Measurements from ENCODE around the gene CPNE9.

The CPNE9 gene

DNA sequence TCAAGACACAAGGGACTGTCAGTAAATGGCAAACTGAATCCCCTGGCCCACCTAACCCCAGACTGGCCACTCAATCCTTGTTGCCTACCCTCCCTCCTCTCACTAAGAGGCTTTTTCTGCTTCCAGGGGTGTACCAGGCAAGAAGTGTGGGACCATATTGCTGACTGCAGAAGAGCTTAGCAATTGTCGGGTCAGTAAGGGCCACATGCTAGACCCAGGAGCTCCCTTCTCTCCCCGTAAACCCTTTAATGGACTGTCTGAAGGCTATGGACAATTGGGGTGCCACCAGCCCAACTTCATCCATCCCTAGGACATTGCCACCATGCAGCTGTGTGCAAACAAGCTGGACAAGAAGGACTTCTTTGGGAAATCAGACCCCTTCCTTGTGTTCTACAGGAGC lies 8.8 kb downstream of the CPNE9 start:
- in situ Hi-C loops (cut with HindIII; ENCODE audit: low pct_ligation_motif_present, low sequenced_read_pairs), result no loop called here
- Histone ChIP-seq H3K36me3 (replicated peaks) (no peaks in the 10 kb centered on the region), H3K4me3 (ENCODE audit: low read depth, low read length) (no peak overlapping the region), H3K27ac (no peak overlapping the region), H3K27me3 (replicated peaks) (no peaks in the 10 kb centered on the region)
- DNase-seq, result no peak
- TF ChIP-seq, protein P1, sequence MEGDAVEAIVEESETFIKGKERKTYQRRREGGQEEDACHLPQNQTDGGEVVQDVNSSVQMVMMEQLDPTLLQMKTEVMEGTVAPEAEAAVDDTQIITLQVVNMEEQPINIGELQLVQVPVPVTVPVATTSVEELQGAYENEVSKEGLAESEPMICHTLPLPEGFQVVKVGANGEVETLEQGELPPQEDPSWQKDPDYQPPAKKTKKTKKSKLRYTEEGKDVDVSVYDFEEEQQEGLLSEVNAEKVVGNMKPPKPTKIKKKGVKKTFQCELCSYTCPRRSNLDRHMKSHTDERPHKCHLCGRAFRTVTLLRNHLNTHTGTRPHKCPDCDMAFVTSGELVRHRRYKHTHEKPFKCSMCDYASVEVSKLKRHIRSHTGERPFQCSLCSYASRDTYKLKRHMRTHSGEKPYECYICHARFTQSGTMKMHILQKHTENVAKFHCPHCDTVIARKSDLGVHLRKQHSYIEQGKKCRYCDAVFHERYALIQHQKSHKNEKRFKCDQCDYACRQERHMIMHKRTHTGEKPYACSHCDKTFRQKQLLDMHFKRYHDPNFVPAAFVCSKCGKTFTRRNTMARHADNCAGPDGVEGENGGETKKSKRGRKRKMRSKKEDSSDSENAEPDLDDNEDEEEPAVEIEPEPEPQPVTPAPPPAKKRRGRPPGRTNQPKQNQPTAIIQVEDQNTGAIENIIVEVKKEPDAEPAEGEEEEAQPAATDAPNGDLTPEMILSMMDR (IDR thresholded peaks at IDR 0.05; ENCODE audit: low read depth, low read length, missing control alignments), result no peak

- no peak for DNase-seq
- in situ Hi-C loops (cut with HindIII; ENCODE audit: low pct_ligation_motif_present, low sequenced_read_pairs), result no loop called here
- H3K27ac ChIP-seq, result no peak overlapping the region
- no peak overlapping the region for H3K4me3 ChIP-seq (ENCODE audit: low read depth, low read length)
- H3K36me3 ChIP-seq (replicated peaks), result no peaks in the 10 kb centered on the region
- no peaks in the 10 kb centered on the region for H3K27me3 ChIP-seq (replicated peaks)
- TF ChIP-seq, protein P1 (IDR thresholded peaks at IDR 0.05; ENCODE audit: low read depth, low read length, missing control alignments), result no peak
These were observed 9.5 kb downstream of the CPNE9 start for GRCh38 chr3:9713142-9713541.

GRCh38 chr3:9715136-9715535 lies 11.5 kb downstream of the CPNE9 start:
- H3K27ac ChIP-seq, result no peak overlapping the region
- in situ Hi-C loops (cut with HindIII; ENCODE audit: low pct_ligation_motif_present, low sequenced_read_pairs), result no loop called here
- no peak overlapping the region for H3K4me3 ChIP-seq (ENCODE audit: low read depth, low read length)
- no peaks in the 10 kb centered on the region for H3K27me3 ChIP-seq (replicated peaks)
- TF ChIP-seq, protein P1 (IDR thresholded peaks at IDR 0.05; ENCODE audit: low read depth, low read length, missing control alignments), result no peak
- DNase-seq, result no peak
- no peaks in the 10 kb centered on the region for H3K36me3 ChIP-seq (replicated peaks)

- Histone ChIP-seq H3K36me3 (replicated peaks) (no peaks in the 10 kb centered on the region), H3K27ac (no peak overlapping the region), H3K27me3 (replicated peaks) (no peaks in the 10 kb centered on the region), H3K4me3 (ENCODE audit: low read depth, low read length) (no peak overlapping the region)
- DNase-seq, result peak; percentile 76
- in situ Hi-C loops (cut with HindIII; ENCODE audit: low pct_ligation_motif_present, low sequenced_read_pairs), result no loop called here
- TF ChIP-seq, protein P1 (IDR thresholded peaks at IDR 0.05; ENCODE audit: low read depth, low read length, missing control alignments), result peak; percentile 94
These were observed 12.3 kb downstream of the CPNE9 start for GRCh38 chr3:9715764-9716437.

- peaks cover 3% of the 10 kb centered on the region for H3K27me3 ChIP-seq (replicated peaks)
- in situ Hi-C loops (cut with HindIII; ENCODE audit: low pct_ligation_motif_present, low sequenced_read_pairs), result no loop called here
- no peak for DNase-seq
- no peak overlapping the region for H3K27ac ChIP-seq
- TF ChIP-seq, protein P1 (IDR thresholded peaks at IDR 0.05; ENCODE audit: low read depth, low read length, missing control alignments), result no peak
- no peaks in the 10 kb centered on the region for H3K36me3 ChIP-seq (replicated peaks)
- no peak overlapping the region for H3K4me3 ChIP-seq (ENCODE audit: low read depth, low read length)
These were observed 13.3 kb downstream of the CPNE9 start for GRCh38 chr3:9716801-9717555.

Data from brain microvascular endothelial cell (primary cell).